DOHH2 (cell line): Measurements from ENCODE around the gene COPS9.
A peak's percentile ranks its signal among the peaks of the same experiment; 100 is the strongest.

Experiments used
- H3F3A ChIP-seq: fragments of 200-600 bp; sonication (generic), shearing (Covaris generic); 2 replicates; pipeline ENCODE4 v1.6.0; 2016; ENCODE audit warnings: antibody characterized with exemption, mild to moderate bottlenecking; ENCODE audit not compliant: control insufficient read depth, insufficient read depth
- H3K27ac ChIP-seq: fragments of 200-600 bp; sonication (generic); 2 replicates; pipeline ENCODE4 v1.5.1; 2014; ENCODE audit warnings: low read depth, mild to moderate bottlenecking, low read length, moderate library complexity
- H3K27me3 ChIP-seq: fragments of 200-600 bp; sonication (generic); 2 replicates; pipeline ENCODE4 v1.6.1; 2014; ENCODE audit warnings: mild to moderate bottlenecking, low read length, mixed read lengths; ENCODE audit not compliant: control insufficient read depth
- H3K36me3 ChIP-seq: fragments of 200-600 bp; sonication (generic); 2 replicates; pipeline ENCODE4 v1.6.1; 2014; ENCODE audit warnings: mild to moderate bottlenecking, low read length, moderate library complexity, mixed read lengths; ENCODE audit not compliant: control insufficient read depth
- H3K4me1 ChIP-seq: fragments of 200-600 bp; sonication (generic); 2 replicates; pipeline ENCODE4 v1.6.1; 2014; ENCODE audit warnings: mild to moderate bottlenecking, low read length, mixed read lengths; ENCODE audit not compliant: control insufficient read depth
- H3K4me2 ChIP-seq: fragments of 200-600 bp; sonication (generic); 2 replicates; pipeline ENCODE4 v1.6.0; 2014; ENCODE audit warnings: mild to moderate bottlenecking, low read length, moderate library complexity
- H3K4me3 ChIP-seq: fragments of 200-600 bp; sonication (generic); 2 replicates; pipeline ENCODE4 v1.5.1; 2014; ENCODE audit warnings: mild to moderate bottlenecking, low read length, mixed read lengths
- H3K79me2 ChIP-seq: fragments of 200-600 bp; sonication (generic); 2 replicates; pipeline ENCODE4 v1.6.1; 2014; ENCODE audit warnings: mild to moderate bottlenecking, low read length, mixed read lengths; ENCODE audit not compliant: control insufficient read depth
- H3K9me2 ChIP-seq: fragments of 200-600 bp; sonication (generic); replicated peaks from 2 replicates; pipeline ENCODE4 v1.6.1; 2014; ENCODE audit warnings: mild to moderate bottlenecking, low read length, mixed read lengths; ENCODE audit not compliant: control insufficient read depth
- H3K9me3 ChIP-seq: fragments of 200-600 bp; sonication (generic); 2 replicates; pipeline ENCODE4 v1.6.1; 2014; ENCODE audit warnings: antibody characterized with exemption, low read length, mixed read lengths; ENCODE audit not compliant: control insufficient read depth, insufficient read depth
- H4K20me1 ChIP-seq: fragments of 200-600 bp; sonication (generic); 2 replicates; pipeline ENCODE4 v1.6.0; 2014; ENCODE audit warnings: low read depth, mild to moderate bottlenecking, antibody characterized with exemption, low read length, moderate library complexity; ENCODE audit not compliant: control insufficient read depth, insufficient read depth
- CTCF ChIP-seq: fragments of 200-600 bp; sonication (generic); IDR thresholded peaks from one replicate; pipeline ENCODE4 v1.5.1; 2014; ENCODE audit warnings: antibody characterized with exemption, mild to moderate bottlenecking, low read depth, low read length; ENCODE audit not compliant: poor library complexity, severe bottlenecking
- EZH2phosphoT487 ChIP-seq: fragments of 200-600 bp; sonication (generic); IDR thresholded peaks from 2 replicates; pipeline ENCODE4 v1.6.1; 2017; ENCODE audit warnings: borderline replicate concordance, mild to moderate bottlenecking, antibody characterized with exemption, low read length, moderate library complexity, mixed read lengths

COPS9 gene

DNA sequence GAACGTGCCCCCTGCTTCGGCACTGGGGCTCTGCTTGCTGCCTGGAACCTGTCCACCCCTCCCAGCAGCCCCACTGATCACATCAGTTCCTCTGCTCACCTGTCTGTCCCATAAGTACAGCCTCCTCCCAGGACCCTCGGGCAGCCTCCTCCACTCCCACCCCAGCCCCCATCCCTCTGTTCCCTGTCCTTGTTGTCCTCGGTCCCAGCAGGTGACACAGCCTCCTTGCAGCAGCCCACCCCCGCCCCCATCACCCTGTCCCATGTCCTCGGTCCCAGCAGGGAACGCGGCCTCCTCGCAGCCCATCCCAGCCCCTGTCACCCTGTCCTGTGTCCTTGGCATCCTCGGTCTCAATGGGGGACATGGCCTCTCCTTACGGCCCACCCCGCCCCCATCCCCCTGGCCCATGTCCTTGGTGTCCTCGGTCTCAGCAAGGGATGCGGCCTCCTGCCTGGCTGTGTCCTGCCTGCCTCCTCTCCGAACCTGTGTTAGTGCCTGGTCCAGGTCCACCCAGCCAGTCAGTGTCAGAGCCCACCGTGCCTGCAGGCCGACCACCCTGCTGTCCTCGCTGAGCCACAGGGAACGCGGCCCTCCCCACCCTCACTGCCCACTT lies 8.7 kb upstream of the COPS9 start:
- H3K27ac ChIP-seq: no peak overlapping the region
- no peaks in the 10 kb centered on the region; the same call in 1 of the 2 replicates for H3F3A ChIP-seq
- H3K4me1 ChIP-seq: no peaks in the 10 kb centered on the region
- TF ChIP-seq EZH2phosphoT487 (no peak), CTCF (no peak)
- peaks cover 8% of the 10 kb centered on the region; the same call in 1 of the 2 replicates for H3K9me3 ChIP-seq
- H3K79me2 ChIP-seq: no peaks in the 10 kb centered on the region
- H3K36me3 ChIP-seq: no peaks in the 10 kb centered on the region
- H3K4me2 ChIP-seq: no peak overlapping the region
- no peak overlapping the region for H3K4me3 ChIP-seq
- H3K27me3 ChIP-seq: no peaks in the 10 kb centered on the region
- no peaks in the 10 kb centered on the region for H3K9me2 ChIP-seq
- no peaks in the 10 kb centered on the region for H4K20me1 ChIP-seq

DNA sequence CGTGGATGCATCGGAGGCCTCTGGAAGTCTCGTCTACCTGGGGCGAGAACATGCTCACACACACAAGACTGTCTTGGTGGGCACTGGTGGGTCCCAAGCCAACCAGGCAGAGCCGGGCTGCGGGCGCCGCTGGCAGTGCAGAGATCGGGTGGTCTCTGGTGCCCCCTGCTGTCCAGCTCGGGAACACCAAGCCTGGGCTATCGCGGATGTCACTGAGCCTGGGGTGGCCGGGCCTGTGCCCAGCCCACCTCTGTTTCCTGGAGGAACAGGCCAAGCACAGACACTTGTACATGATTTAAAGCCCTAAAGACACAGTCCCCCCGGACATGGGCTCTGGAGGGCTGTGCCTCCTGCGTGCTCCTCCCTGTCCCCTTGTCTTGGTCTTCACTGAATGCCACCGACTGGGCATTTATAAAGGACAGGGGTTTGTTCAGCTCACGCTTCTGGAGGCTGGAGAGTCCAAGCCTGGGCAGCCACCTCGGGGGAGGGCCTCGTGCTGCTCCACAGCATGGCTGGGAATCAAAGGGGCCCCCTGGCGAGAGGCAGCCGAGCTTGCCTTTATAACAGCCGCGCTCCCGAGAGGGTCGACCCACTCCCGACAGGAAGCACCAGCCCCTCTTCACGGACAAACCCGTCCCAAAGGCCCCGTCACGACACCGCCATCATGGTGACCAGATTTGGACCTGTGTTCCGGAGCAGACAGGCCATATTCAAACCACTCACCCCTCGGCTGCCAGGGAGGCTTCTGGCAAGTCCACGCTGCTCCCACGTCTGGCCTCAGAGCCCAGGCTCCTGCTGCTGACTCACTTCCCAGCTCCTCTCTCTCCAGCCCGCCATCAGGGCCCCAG lies 7.9 kb upstream of the COPS9 start:
- Histone ChIP-seq H3K4me3 (no peak overlapping the region), H3K9me2 (no peaks in the 10 kb centered on the region), H3K4me2 (no peak overlapping the region), H4K20me1 (no peaks in the 10 kb centered on the region), H3K4me1 (no peaks in the 10 kb centered on the region), H3F3A (no peaks in the 10 kb centered on the region; the same call in 1 of the 2 replicates), H3K27ac (no peak overlapping the region), H3K79me2 (no peaks in the 10 kb centered on the region), H3K27me3 (no peaks in the 10 kb centered on the region), H3K36me3 (no peaks in the 10 kb centered on the region), H3K9me3 (peaks cover 8% of the 10 kb centered on the region; the same call in 1 of the 2 replicates)
- TF ChIP-seq EZH2phosphoT487 (no peak), CTCF (peak; percentile 89)

DNA sequence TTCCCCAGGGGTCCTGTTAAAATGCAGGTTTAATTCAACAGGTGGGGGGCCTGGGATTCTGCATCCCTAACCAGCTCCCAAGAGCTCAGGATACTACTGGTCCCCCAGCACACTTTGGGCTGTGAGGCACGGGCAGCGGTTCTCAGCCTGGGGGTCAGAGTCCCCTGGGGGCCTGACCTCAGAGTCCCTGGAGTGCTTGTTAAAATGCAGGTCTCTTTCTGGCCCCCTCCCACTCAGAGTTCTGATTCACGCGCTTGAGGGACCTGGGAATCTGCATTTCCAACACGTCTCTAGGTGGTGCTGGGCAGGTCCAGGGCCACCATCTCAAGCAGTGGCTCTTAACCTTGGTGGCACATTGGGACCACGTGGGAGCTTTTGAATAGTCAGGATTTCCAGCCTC lies 7.2 kb upstream of the COPS9 start:
- Histone ChIP-seq H3K79me2 (no peaks in the 10 kb centered on the region), H3F3A (no peaks in the 10 kb centered on the region; the same call in 1 of the 2 replicates), H4K20me1 (no peaks in the 10 kb centered on the region), H3K27me3 (no peaks in the 10 kb centered on the region), H3K36me3 (no peaks in the 10 kb centered on the region), H3K9me2 (no peaks in the 10 kb centered on the region), H3K9me3 (peaks cover 8% of the 10 kb centered on the region; the same call in 1 of the 2 replicates), H3K27ac (no peak overlapping the region), H3K4me2 (no peak overlapping the region), H3K4me1 (no peaks in the 10 kb centered on the region), H3K4me3 (no peak overlapping the region)
- no peak for TF ChIP-seq EZH2phosphoT487
- TF ChIP-seq CTCF: no peak
